NCI-H1930 (cell line): Measurements from ENCODE around the gene TMEM237.
"Not testable (repeated sequence)": the region's sequence is repeated elsewhere in the genome, so short reads cannot be mapped to it uniquely, and the experiment has no call there.

Experiments used
- DNase-seq, 2 experiments: peaks; one replicate each; lab custom pipeline; 2025; lab: John Stamatoyannopoulos, UW

TMEM237 gene, protein sequence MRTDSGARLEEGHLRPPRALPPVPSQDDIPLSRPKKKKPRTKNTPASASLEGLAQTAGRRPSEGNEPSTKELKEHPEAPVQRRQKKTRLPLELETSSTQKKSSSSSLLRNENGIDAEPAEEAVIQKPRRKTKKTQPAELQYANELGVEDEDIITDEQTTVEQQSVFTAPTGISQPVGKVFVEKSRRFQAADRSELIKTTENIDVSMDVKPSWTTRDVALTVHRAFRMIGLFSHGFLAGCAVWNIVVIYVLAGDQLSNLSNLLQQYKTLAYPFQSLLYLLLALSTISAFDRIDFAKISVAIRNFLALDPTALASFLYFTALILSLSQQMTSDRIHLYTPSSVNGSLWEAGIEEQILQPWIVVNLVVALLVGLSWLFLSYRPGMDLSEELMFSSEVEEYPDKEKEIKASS

DNA sequence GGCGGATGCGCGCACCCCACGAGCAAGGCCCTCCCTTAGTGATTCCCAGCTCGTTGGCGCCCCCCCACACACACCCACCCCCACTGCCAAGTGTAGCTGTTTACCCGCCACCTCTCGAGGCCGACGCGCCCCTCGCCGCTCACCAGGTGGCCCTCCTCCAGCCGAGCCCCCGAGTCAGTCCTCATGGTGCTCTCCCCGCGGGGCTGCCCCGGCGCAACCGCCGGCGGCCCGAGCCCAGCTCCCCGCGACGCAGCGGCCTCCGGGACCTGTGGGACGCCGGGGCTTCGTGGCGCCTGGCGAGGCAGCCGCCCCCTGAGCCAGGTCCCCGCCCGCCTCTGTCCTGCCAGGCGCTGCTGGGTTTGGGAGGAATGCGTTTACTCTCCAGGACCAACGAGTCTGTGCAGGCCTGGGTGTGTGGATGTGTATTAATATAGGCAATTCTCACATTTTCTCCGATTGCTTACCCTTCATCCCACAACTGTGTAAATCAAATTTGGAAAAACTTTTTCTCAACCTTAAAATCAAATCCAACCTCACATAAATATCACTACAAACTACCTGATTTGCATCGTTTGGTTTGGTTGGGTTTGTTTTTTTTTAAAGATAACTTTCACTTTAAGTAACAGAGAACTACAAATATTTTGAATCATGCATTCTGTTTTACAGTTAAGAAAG, at the start of gene TMEM237:
TMEM237 (minus strand) TSS at position 288 of the 675 bp plus-strand sequence; CDS start at position 185, 103 bp downstream.
- DNase-seq, result peak in 1 of 2 experiments; percentile 19

DNA sequence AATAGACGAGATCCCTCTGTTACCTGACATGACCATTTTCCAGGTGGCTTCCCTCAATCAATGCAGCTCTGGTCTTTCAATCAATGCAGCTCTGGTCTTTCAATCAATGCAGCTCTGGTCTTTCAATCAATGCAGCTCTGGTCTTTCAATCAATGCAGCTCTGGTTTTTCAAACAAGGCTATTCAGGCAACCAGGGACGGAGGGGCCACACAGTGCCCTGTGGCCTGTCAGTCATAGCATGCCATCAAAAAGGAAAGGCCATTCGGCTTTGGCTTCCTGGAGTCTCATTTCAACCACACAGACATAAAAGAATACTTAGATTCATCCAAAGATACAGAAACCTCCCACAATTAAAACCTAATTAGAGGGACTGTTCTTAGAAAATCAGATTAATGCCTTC, 41.9 kb upstream of the TMEM237 start:
- no peak for DNase-seq

DNA sequence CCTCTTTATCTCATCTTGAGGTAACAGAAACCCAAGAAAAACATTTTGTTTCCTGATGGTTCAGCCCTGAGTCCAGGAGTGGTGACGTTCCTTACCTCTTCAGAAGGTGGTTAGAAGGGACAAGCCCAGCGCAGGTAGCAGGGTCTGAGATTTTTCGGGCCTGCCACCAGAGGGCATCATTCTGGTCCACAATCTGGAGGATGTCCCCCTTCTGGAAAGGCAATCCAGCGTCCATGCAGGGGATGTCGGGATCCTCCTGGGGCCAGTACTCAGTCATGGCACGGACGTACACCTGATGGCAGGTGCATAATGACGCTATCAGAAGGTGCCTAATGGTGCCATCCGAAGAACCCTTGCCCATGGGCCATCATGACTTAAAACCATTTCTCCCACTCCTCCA, 37.4 kb upstream of the TMEM237 start:
- DNase-seq, result peak in 1 of 2 experiments; percentile 4

DNA sequence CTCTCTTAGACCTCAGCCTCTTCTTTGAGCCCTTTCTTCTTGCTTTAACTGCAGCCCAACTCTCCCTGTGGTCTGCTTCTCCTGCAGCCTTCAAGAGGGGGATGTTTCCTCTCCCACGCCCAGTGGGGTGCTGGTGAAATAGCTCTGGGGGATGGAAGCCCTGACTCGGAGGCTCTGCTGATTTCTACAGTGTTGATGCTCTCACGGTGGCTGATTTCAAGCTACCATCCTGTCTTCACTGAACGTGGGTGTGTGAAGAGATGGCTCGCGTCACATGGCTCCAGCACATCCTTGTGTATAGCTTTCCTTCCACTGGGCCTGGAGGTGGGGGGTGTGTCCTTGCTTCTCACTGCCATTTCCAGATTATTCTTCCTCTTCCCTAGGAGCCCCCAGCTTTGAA, 35.1 kb upstream of the TMEM237 start:
- DNase-seq, result no peak

DNA sequence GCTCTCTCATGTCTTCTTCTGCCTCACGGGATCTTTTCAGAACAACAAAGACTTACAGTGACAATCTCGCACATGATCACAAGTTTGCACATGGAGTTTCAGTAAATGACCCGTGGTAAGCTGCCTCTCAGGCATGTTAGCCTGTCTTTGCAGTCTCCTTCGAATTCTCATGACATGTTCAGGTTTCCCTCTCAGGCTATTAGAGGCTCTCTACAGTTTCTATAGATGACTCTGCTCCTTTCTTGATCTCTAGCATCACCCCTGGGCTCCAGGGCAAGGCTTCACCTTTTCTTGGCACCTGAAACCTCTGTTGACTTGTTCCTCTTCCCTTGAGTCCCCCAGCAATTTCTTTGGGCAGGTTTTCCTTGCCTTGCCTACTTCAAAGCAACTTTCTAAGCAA, 32.2 kb upstream of the TMEM237 start:
- no peak for DNase-seq

DNA sequence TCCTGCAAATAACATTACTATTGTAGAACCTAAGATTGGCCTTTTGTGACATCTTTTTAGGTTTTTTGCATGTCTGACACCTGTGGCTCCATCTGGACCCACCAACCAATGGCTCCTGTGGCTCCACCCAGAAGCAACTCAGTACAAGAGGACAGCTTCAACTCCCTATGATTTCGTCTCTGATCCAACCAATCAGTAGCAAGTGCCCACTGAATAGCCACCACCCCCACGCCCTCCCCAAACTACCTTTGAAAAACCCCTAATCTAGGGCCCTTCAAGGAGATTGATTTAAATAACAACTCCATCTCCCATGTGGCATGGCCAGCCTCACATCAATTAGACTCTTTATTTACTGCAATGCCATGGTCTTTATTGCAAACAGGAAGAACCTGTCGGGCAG, 31.5 kb upstream of the TMEM237 start:
- DNase-seq, result no peak

DNA sequence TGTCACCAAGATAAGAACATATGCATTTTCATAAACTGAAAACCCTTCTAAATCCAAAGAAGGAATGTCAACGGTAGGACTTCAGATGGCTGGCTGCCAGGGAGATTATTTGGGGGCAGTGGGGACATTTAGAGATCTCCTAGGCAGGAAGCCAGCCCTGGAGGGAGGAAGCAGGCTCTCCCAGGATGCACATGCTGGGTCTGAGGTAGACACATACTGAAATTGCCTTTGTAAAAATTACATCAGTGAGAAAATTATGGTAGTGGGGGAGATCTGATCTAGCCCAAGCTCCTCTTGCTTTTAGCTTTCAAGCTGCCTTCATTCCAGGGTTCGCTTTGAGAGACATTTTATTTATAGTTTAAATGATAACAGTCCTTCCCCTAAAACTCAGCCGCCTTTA, 31.0 kb upstream of the TMEM237 start:
- no peak for DNase-seq

DNA sequence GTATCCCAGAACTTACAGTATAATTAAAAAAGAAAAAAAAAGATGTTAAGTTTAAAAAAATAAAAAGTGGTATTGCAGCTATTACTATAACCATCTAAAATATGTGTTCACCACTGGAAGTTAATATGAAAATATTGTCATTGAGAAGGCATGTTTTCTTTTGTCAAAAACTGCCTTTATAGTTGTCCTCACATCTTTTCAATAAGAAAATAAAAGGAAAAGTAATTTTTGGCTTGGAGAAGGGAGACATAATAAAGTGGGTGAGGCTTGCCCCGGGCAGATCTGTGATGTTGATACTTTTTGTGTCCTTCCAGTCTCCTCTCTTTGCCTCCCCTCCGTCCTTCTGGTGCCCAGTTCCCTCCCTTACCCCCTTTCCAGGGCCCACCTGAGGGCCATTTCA, 30.2 kb upstream of the TMEM237 start:
- no peak for DNase-seq

DNA sequence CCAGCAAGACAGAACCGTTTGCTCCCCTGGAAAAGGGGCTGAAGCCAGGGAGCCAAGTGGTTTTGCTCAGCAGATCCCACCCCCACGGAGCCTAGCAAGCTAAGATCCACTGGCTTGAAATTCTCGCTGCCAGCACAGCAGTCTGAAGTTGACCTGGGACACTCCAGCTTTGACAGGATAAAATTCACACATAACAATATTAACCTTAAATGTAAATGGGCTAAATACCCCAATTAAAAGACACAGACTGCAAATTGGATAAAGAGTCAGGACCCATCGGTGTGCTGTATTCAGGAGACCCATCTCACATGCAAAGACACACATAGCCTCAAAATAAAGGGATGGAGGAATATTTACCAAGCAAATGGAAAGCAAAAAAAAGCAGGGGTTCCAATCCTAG, 27.9 kb upstream of the TMEM237 start:
- DNase-seq, result not testable (repeated sequence)

DNA sequence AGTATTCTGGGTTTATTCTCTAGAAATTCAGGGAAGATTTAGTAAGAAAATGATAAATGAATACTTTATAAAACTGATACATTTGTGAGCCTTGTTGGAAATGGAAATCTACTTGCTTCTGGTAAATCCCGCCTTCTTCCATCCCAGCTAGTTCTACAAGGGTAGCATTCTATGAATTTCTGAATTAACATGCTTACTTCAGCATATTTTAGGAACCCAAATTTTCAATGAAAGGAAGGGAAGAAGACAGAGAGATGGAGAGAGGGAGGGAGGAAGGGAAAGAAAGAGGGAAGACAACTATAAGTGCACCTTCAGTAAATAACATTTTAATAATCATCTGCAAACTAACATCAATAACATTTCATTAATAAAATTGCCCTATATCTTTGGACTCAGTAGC, 26.6 kb upstream of the TMEM237 start:
- DNase-seq, result no peak

DNA sequence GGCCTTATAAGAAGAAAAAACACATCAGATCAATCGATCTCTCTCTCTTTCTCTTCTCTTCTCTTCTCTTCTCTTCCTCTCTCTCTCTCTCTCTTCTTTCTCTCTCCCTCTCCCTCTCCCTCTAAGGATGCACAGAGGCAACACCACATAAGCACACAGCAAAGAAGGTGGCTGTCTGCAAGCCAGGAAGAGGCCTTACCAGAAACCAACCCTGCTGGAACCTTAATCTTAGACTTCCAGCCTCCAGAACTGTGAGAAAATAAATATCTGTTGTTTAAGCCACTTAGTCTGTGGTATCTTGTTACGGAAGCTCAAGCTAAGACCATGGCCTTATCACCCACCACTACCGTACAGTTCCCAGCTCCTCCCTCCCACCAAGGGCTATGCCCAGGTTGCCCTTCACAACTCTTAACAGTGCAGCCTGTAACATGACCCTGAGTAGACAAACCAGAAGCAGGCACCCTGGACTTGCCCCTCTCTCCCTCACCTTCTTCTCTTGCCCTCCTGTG, 25.2 kb upstream of the TMEM237 start:
- no peak for DNase-seq

DNA sequence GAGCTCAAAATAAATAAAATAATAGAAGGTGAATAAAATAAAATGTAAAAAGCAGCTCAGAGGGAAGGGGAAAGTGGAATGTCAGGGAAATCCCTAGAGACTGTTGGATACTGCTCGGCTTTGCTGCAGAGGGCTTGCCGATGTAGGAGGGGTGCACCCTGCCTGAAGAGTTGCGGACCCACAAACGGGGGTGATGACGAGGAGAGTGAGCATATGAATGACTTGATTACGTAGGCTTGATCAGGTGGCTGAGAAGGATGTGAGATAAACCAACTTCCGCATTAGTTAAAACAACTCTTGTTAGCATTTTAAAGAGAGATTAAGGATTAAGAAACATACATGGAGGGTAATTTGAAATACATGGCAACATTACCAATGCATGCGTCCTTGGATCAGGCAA, 21.0 kb upstream of the TMEM237 start:
- DNase-seq, result no peak

DNA sequence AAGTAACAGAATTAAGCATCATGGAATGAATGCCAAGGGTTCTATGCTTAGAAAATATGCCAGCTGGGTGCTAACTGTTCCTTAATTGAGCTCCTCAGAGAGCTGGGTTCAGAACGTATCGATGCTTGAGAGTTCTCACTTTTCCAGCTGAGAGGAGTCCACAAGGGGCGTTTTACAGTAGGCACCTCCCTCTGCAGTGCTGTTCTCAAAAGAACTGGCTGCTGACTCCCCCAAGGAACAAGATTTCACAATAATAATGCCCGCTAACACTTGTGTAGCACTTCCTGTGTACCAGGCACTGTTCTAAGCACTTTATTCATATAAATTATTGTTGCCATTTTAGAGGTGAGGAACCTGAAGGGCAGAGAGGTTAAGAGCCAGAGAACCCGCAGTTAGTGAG, 18.1 kb upstream of the TMEM237 start:
- no peak for DNase-seq

DNA sequence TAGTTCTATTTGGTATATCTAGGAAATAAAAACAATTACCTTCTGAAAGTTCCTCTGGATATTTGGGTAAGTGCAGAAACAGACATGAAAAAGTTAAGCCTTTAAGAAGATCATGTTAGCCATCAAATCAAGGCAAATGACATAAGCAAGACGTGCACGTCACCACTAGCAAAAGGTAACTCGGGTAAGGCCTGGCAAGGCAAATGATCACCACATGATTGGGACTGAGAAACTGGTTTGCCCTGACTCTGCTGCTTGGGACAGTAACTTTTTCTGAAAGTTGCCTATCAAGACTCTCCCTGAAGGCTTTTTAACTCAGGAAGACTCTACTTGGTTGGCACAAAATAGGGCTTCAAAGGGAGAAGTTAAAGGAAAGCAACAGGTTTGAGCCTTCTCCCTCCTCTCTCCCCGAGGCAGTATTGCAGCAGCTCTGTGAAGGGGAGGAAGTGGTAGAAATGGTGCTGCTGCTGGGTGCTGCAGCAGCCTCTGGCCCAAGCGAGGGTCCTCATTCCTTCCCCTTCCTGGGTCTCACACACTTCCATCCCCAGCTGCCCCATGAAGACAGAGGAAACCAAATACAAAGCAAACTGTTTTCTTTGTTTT, 17.1 kb upstream of the TMEM237 start:
- no peak for DNase-seq

DNA sequence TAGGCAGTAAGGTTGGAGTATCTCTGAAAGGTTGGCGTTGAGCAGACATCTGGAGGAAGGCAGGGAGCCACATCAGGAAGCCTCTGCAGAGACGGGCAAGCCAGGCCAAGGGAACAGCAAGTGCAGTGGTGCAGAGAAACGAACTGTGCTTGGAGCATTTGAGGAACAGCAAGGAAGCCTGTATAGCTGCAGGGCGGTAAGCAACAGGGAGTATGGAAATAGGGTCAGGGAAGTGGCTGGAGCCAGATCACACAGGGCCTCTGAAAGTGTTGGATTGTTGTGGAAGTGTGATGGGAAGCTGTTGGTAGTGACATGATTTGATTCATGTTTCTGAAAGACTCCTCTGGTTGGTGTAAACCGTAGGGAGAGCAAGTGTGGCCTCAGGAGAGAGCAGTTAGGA, 13.4 kb upstream of the TMEM237 start:
- no peak for DNase-seq

DNA sequence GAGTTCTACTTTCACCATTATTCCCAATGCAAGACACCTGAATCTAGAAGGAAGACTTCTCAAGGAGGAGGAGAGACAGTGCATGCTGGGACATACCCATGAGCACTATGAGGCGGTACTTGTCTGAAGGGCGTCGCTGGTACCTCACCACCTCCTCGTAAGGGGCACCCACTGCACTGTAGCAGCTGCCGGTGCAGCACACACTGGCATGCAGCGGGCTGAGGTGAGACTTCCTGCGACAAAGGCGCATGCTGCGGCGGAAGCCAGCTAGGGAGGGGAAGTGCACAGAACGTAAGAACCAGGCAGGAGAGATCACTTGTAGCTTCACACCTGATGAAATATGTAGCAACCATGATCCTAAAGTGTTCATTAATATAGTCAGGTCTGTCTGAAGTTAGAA, 12.8 kb upstream of the TMEM237 start:
- no peak for DNase-seq

DNA sequence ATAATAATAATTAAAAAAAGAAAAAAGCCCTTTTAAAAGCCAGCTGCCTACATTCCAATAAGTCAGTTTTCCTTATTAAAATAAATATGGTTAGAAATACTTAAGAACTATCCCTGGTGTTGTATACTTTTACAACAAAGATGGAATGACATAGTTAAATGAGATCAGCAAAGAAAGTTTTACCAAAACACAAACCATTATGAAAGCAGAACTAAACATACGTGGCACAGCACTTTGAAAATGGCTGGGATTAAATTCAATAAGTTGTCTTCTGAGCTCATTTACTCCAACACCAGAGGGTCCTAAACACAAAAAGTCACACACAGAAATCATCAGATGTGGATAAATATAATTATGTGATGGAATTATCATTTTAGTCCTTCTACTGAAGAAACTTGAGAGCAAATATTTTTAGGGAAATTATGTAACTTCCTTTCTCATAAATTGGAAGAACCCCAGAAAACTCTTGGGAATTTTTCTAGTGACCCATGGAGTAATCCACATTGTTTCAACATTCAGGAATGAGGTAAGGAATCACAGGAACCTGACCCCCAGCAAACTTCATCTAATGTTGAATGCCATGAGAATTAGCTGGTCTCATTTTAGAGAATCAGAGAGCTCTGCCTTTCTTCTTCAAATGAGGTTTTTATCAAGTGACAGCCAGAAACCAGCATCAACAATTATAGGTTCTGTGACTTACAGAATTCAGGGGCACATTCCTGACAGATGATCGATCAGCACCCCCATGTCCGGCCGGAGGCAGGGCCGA, 11.5 kb upstream of the TMEM237 start:
- no peak for DNase-seq

DNA sequence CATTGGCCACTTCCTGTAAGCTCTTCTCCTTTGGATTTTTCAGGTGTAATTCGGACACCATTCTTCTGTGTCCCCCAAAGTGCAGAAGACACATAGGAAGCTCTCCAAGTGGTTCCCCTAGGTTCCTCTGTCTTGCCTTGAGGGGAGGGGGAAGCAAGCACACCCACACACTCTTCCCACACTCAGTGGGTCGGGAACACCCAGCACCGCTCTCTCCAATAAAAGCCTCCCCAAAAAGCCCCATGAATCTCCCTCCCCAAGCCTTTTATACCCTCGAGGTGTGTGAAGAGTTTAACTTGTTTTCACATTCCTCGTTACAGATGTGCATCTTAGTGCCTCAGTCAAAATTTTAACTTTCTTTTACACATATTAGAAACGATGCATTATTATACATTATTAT, 9.9 kb upstream of the TMEM237 start:
- no peak for DNase-seq

DNA sequence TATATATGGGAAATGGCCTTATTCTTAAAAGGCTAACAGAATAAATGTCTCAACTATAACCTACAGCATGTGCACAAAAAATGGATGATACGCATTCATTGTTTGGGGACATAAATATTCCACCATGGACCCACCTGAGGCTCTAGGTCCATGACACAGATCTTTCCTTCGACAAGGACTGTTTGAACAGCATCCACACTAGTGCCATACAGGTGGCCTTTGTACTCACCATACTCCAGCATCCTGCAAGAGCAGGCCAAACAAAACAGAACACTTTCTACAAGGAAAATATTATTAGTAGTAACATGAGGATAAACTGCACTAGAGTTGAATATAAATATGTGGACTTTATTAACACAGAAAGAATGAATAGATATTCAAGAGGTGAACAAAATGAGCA, 6.1 kb upstream of the TMEM237 start:
- DNase-seq, result no peak

DNA sequence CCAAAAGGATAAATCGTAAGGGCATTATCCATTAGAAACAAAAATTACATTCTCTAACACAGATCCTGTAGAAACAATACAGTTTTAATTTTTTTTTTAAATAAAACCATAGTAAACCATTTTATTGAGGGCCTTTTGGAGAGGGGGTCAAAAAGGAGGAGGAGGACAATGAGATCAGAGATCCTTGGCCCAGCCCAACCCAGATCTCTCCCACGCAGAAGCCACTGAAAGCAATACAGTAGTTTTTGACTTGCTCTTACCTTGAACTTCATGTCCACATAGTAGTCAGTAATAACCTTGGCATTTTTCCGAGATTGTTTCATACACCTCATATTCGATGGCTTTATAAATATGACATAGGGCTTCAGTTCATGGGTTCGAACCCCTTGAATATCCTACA, 4.1 kb upstream of the TMEM237 start:
- DNase-seq, result no peak

DNA sequence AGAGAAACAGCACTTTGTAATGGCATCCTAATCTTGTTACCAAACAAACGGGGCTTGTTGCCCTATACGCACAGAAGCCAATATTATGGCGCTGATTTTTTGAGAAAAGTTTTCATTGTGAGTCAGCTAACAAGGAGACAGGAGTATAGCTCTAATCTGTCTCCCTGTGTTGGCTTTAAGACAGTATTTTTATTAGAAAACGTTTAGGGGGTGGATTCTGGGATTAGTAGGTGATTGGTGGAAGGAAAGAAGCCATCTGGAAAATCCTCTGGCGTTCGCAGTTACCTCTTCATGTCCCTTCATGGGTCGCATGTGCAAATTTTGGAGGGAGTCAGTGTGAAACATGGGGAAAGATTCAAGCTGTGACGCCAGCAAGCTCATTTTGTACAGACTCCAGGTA, 698 bp upstream of the TMEM237 start:
- no peak for DNase-seq

DNA sequence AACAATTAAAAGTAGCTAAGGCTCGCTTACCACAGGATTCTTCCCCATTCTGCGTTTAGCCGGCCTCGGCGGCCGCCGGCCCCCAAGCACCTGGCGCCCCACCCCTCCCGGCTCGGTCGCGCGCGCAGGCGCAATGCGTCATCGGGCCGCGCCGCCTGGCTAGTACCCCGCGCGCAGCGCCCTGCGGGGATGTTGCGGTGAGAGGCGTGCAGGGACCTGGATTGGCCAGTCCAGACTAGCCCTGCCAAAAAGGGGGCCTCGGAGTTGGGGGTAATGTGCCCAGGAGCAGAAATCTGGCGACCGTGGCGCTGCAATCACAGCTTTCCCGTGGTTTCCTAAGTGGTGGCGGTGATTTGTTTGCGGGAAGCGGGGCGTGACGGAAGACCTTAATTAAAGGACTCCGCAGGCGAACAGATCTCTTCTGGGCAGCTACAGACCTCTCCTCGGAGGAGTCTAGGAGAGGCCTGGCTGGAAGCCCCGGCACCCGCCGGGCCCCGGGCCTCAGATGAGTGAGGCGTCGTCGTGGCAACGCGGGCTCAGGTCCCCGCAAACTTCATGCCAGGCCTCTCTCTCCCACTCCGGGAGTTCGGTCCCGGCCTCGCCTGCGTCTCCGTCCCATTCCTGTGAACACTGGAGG, 606 bp downstream of the TMEM237 start:
- DNase-seq, result peak; percentile 57 to 78
